ENCODE results near the gene CHMP2A. TPM values are rescaled to one million over a fixed set of nuclear protein-coding genes. Genes with fewer than 3 reads are reported as not detected.

CHMP2A gene
- 154 TPM for total RNA-seq

- Histone ChIP-seq H3K4me3 (peak within 1 kb of the TSS; percentile 72 to 80), H3K9me3 (no peaks in the 10 kb centered on the region), H3K36me3 (peaks cover 44 to 53% of the 10 kb centered on the region in 2 donors), H3K4me1 (peaks cover 20 to 34% of the 10 kb centered on the region in 2 donors), H3K27me3 (no peaks in the 10 kb centered on the region), H3K27ac (peak within 1 kb of the TSS; percentile 92 to 99)
- DNase-seq (ENCODE audit: low spot score in 2 of 2), result peak; percentile 92 to 99
- intact Hi-C loops (cut with DNase I), result loop anchor here (1.0 to 2.0 kb wide), 3 partner anchors 10 to 114 kb away; partner anchors contain the start of genes TRIM28, ZBTB45 and ZNF132
- TF ChIP-seq CTCF (IDR thresholded peaks at IDR 0.05), result no peak
Measured at GRCh38 chr19:58554494-58555368, at the start of gene CHMP2A. CHMP2A (minus strand) TSS chr19:58555105; CDS start chr19:58554212, 893 bp downstream.

- no peak for TF ChIP-seq CTCF (IDR thresholded peaks at IDR 0.05)
- DNase-seq (ENCODE audit: low spot score in 2 of 2), result peak in 1 of 2 donors; percentile 60
- Histone ChIP-seq H3K36me3 (peaks cover 19 to 28% of the 10 kb centered on the region in 2 donors), H3K4me1 (no peaks in the 10 kb centered on the region), H3K27me3 (no peaks in the 10 kb centered on the region), H3K9me3 (no peaks in the 10 kb centered on the region), H3K4me3 (no peak overlapping the region), H3K27ac (no peak overlapping the region)
- intact Hi-C loops (cut with DNase I), result no loop called here
Measured at GRCh38 chr19:58586133-58586765, 31.3 kb upstream of the CHMP2A start.

GRCh38 chr19:58585442-58586132 is 30.7 kb upstream of the CHMP2A start:
- Histone ChIP-seq H3K36me3 (peaks cover 19 to 28% of the 10 kb centered on the region in 2 donors), H3K4me3 (no peak overlapping the region), H3K27ac (no peak overlapping the region), H3K9me3 (no peaks in the 10 kb centered on the region), H3K4me1 (peaks cover 0 to 4% of the 10 kb centered on the region in 2 donors), H3K27me3 (no peaks in the 10 kb centered on the region)
- DNase-seq (ENCODE audit: low spot score in 2 of 2), result no peak
- intact Hi-C loops (cut with DNase I), result no loop called here
- TF ChIP-seq CTCF (IDR thresholded peaks at IDR 0.05), result no peak

DNA sequence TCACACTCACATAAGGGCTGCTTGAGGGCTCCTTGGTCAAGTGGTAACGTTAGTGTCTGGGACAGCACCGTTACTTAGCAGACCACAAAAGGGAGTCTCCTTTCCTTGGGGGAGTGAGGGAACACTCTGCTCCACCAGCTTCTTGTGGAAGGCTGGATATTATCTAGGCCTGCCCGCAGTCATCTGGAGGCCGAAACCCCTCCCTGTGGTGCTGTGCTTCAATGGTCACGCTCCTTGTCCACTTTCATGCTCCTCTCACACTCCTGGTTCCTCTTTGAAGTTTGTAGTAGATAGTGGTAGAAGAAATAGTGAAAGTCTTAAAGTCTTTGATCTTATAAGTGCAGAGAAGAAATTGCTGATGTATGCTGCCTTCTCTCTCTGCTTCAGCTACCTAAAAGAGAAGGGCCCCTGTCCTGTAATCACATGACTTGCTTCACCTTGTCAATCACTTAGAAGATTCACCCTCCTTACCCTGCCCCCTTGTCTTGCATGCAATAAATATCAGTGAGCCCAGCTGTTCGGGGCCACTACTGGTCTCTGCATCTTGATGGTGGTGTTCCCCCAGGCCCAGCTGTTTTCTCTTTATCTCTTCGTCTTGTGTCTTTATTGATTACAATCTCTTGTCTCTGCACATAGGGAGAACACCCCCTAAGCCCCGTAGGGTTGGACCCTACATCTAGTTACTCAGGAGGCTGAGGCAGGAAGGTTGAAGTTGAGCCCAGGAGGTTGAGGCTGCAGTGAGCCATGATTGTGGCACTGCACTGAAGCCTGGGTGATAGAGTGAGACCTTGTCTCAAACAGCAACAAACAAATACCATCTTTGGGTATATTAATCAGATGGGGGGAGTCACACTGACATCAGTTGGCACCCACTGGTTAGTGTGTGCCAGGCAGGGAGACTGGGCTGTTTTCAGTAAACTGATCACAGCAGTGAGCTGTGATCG is 29.9 kb upstream of the CHMP2A start:
- H3K27me3 ChIP-seq, result no peaks in the 10 kb centered on the region
- TF ChIP-seq CTCF (IDR thresholded peaks at IDR 0.05), result no peak
- H3K27ac ChIP-seq, result no peak overlapping the region
- DNase-seq (ENCODE audit: low spot score in 2 of 2), result no peak
- H3K4me1 ChIP-seq, result peaks cover 0 to 4% of the 10 kb centered on the region in 2 donors
- intact Hi-C loops (cut with DNase I), result no loop called here
- no peak overlapping the region for H3K4me3 ChIP-seq
- H3K36me3 ChIP-seq, result peaks cover 19 to 28% of the 10 kb centered on the region in 2 donors
- no peaks in the 10 kb centered on the region for H3K9me3 ChIP-seq

GRCh38 chr19:58582985-58583384 is 28.1 kb upstream of the CHMP2A start:
- H3K4me1 ChIP-seq, result peaks cover 0 to 4% of the 10 kb centered on the region in 2 donors
- H3K4me3 ChIP-seq, result no peak overlapping the region
- no peak overlapping the region for H3K27ac ChIP-seq
- no peaks in the 10 kb centered on the region for H3K9me3 ChIP-seq
- intact Hi-C loops (cut with DNase I), result no loop called here
- TF ChIP-seq CTCF (IDR thresholded peaks at IDR 0.05), result no peak
- peak in 1 of 2 donors; percentile 57 for DNase-seq (ENCODE audit: low spot score in 2 of 2)
- no peaks in the 10 kb centered on the region for H3K27me3 ChIP-seq
- H3K36me3 ChIP-seq, result peaks cover 19 to 28% of the 10 kb centered on the region in 2 donors
